RKO (cell line): Measurements from ENCODE around the gene GALK1.
"Not testable (repeated sequence)": the region's sequence is repeated elsewhere in the genome, so short reads cannot be mapped to it uniquely, and the experiment has no call there.

Experiments used
- DNase-seq: peaks from one replicate; pipeline ENCODE4 v3.0.0-alpha.2; 2016; ENCODE audit warnings: low spot score

The GALK1 gene

GRCh38 chr17:75763613-75764416 is 1.2 kb downstream of the GALK1 start:
- no peak for DNase-seq

GRCh38 chr17:75763269-75763607 is 1.8 kb downstream of the GALK1 start:
- no peak for DNase-seq

GRCh38 chr17:75762513-75763268 is 2.3 kb downstream of the GALK1 start:
- DNase-seq, result no peak

- not testable (repeated sequence) for DNase-seq
Observed at GRCh38 chr17:75759978-75760640, 4.9 kb downstream of the GALK1 start.

GRCh38 chr17:75759457-75759856 is 5.5 kb downstream of the GALK1 start:
- no peak for DNase-seq

- DNase-seq, result no peak
Observed at GRCh38 chr17:75758131-75758905, 6.7 kb downstream of the GALK1 start.

- no peak for DNase-seq
Observed at GRCh38 chr17:75757086-75757681, 7.8 kb downstream of the GALK1 start.

- no peak for DNase-seq
Observed at GRCh38 chr17:75756451-75757085, 8.4 kb downstream of the GALK1 start.

GRCh38 chr17:75755990-75756389 is 9.0 kb downstream of the GALK1 start:
- DNase-seq, result no peak

- DNase-seq, result no peak
Observed at GRCh38 chr17:75755205-75755901, 9.6 kb downstream of the GALK1 start.

GRCh38 chr17:75754378-75755204 is 10.4 kb downstream of the GALK1 start:
- DNase-seq, result no peak

- DNase-seq, result no peak
Observed at GRCh38 chr17:75753514-75754377, 11.2 kb downstream of the GALK1 start.

GRCh38 chr17:75752802-75753513 is 12.0 kb downstream of the GALK1 start:
- no peak for DNase-seq

GRCh38 chr17:75752405-75752709 is 12.6 kb downstream of the GALK1 start:
- DNase-seq, result no peak

- DNase-seq, result no peak
Observed at GRCh38 chr17:75751676-75752404, 13.2 kb downstream of the GALK1 start.

- no peak for DNase-seq
Observed at GRCh38 chr17:75750661-75751423, 14.2 kb downstream of the GALK1 start.
